T-helper 17 cell (primary cell): ENCODE results near the gene ADAMTS2. TPM values are rescaled to one million over a fixed set of nuclear protein-coding genes. Genes with fewer than 3 reads are reported as not detected.

Experiments
- ATAC-seq: fragments of 150-1000 bp; cut with Tn5 transposase; 2 replicates; pipeline ENCODE4 v1.10.0; 2021; ENCODE audit warnings: mild to moderate bottlenecking, moderate library complexity
- DNase-seq, 3 donors: peaks; one replicate each; pipeline versions ENCODE4 v3.0.0 to v3.0.0-alpha.2; 2020 to 2021
- H3K9me3 ChIP-seq: one replicate; pipeline ENCODE4 v1.7.0; 2013; ENCODE audit warnings: low read length, mild to moderate bottlenecking; ENCODE audit not compliant: control insufficient read depth, poor library complexity, severe bottlenecking
- H3K27ac Mint-ChIP-seq: one replicate; pipeline ENCODE4 v1.8.0; 2022; ENCODE audit warnings: mild to moderate bottlenecking, moderate library complexity, mixed read lengths
- H3K27me3 Mint-ChIP-seq: one replicate; pipeline ENCODE4 v1.8.0; 2022; ENCODE audit warnings: mixed read lengths
- H3K36me3 Mint-ChIP-seq: one replicate; pipeline ENCODE4 v1.8.0; 2022; ENCODE audit warnings: low read depth, mixed read lengths
- H3K4me1 Mint-ChIP-seq: one replicate; pipeline ENCODE4 v1.8.0; 2022; ENCODE audit warnings: mild to moderate bottlenecking, mixed read lengths
- H3K4me3 Mint-ChIP-seq: one replicate; pipeline ENCODE4 v1.8.0; 2022; ENCODE audit warnings: mild to moderate bottlenecking, moderate library complexity, mixed read lengths
- total RNA-seq, 4 donors: library from RNA in 2 of 4; stranded (reverse) in 2 of 4; gene quantifications; one replicate each; pipeline ENCODE4 v1.2.3 and lab custom pipeline; 2022 to 2026

ADAMTS2 gene
- total RNA-seq, 2 donors from 2014 or later: not detected

GRCh38 chr5:179312557-179313235 lies 32.6 kb downstream of the ADAMTS2 start:
- no peaks in the 10 kb centered on the region for H3K36me3 Mint-ChIP-seq
- H3K27ac Mint-ChIP-seq: no peak overlapping the region
- ATAC-seq (no peak), DNase-seq (no peak)
- H3K4me3 Mint-ChIP-seq: no peak overlapping the region
- H3K4me1 Mint-ChIP-seq: no peaks in the 10 kb centered on the region
- H3K9me3 ChIP-seq: no peaks in the 10 kb centered on the region
- peaks cover 14% of the 10 kb centered on the region for H3K27me3 Mint-ChIP-seq

GRCh38 chr5:179311581-179311980 lies 33.7 kb downstream of the ADAMTS2 start:
- ATAC-seq: no peak
- DNase-seq: no peak
- H3K9me3 ChIP-seq: no peaks in the 10 kb centered on the region
- no peaks in the 10 kb centered on the region for H3K36me3 Mint-ChIP-seq
- peaks cover 14% of the 10 kb centered on the region for H3K27me3 Mint-ChIP-seq
- no peaks in the 10 kb centered on the region for H3K4me1 Mint-ChIP-seq
- H3K4me3 Mint-ChIP-seq: no peak overlapping the region
- no peak overlapping the region for H3K27ac Mint-ChIP-seq

- no peak for ATAC-seq
- no peak for DNase-seq
- Mint-ChIP-seq H3K27ac (no peak overlapping the region), H3K27me3 (peaks cover 14% of the 10 kb centered on the region), H3K4me3 (no peak overlapping the region), H3K4me1 (no peaks in the 10 kb centered on the region), H3K36me3 (no peaks in the 10 kb centered on the region)
- no peaks in the 10 kb centered on the region for H3K9me3 ChIP-seq
Measured at GRCh38 chr5:179311091-179311470, 34.2 kb downstream of the ADAMTS2 start.

- Mint-ChIP-seq H3K27me3 (peaks cover 11% of the 10 kb centered on the region), H3K36me3 (no peaks in the 10 kb centered on the region), H3K4me3 (no peak overlapping the region), H3K27ac (no peak overlapping the region), H3K4me1 (no peaks in the 10 kb centered on the region)
- H3K9me3 ChIP-seq: no peaks in the 10 kb centered on the region
- DNase-seq (no peak), ATAC-seq (no peak)
Measured at GRCh38 chr5:179310439-179311090, 34.7 kb downstream of the ADAMTS2 start.

- DNase-seq (no peak), ATAC-seq (no peak)
- Mint-ChIP-seq H3K27me3 (peaks cover 9% of the 10 kb centered on the region), H3K4me3 (no peak overlapping the region), H3K4me1 (no peaks in the 10 kb centered on the region), H3K36me3 (no peaks in the 10 kb centered on the region), H3K27ac (no peak overlapping the region)
- H3K9me3 ChIP-seq: no peaks in the 10 kb centered on the region
Measured at GRCh38 chr5:179309751-179310320, 35.4 kb downstream of the ADAMTS2 start.

GRCh38 chr5:179309383-179309670 lies 35.9 kb downstream of the ADAMTS2 start:
- peaks cover 4% of the 10 kb centered on the region for H3K27me3 Mint-ChIP-seq
- no peaks in the 10 kb centered on the region for H3K9me3 ChIP-seq
- no peak overlapping the region for H3K4me3 Mint-ChIP-seq
- no peak overlapping the region for H3K27ac Mint-ChIP-seq
- no peak for DNase-seq
- no peaks in the 10 kb centered on the region for H3K4me1 Mint-ChIP-seq
- no peaks in the 10 kb centered on the region for H3K36me3 Mint-ChIP-seq
- ATAC-seq: no peak

- H3K4me3 Mint-ChIP-seq: no peak overlapping the region
- no peaks in the 10 kb centered on the region for H3K9me3 ChIP-seq
- peaks cover 4% of the 10 kb centered on the region for H3K27me3 Mint-ChIP-seq
- no peak overlapping the region for H3K27ac Mint-ChIP-seq
- no peaks in the 10 kb centered on the region for H3K36me3 Mint-ChIP-seq
- H3K4me1 Mint-ChIP-seq: no peaks in the 10 kb centered on the region
- DNase-seq: no peak
- no peak for ATAC-seq
Measured at GRCh38 chr5:179308563-179309382, 36.5 kb downstream of the ADAMTS2 start.

- Mint-ChIP-seq H3K36me3 (no peaks in the 10 kb centered on the region), H3K4me1 (no peaks in the 10 kb centered on the region), H3K27ac (no peak overlapping the region), H3K4me3 (no peak overlapping the region), H3K27me3 (peaks cover 4% of the 10 kb centered on the region)
- DNase-seq: no peak
- no peak for ATAC-seq
- no peaks in the 10 kb centered on the region for H3K9me3 ChIP-seq
Measured at GRCh38 chr5:179307931-179308471, 37.3 kb downstream of the ADAMTS2 start.

GRCh38 chr5:179307013-179307800 lies 38.1 kb downstream of the ADAMTS2 start:
- no peaks in the 10 kb centered on the region for H3K36me3 Mint-ChIP-seq
- DNase-seq (no peak), ATAC-seq (no peak)
- no peak overlapping the region for H3K4me3 Mint-ChIP-seq
- no peak overlapping the region for H3K27ac Mint-ChIP-seq
- H3K27me3 Mint-ChIP-seq: peaks cover 4% of the 10 kb centered on the region
- H3K4me1 Mint-ChIP-seq: no peaks in the 10 kb centered on the region
- H3K9me3 ChIP-seq: no peaks in the 10 kb centered on the region

- Mint-ChIP-seq H3K4me3 (no peak overlapping the region), H3K36me3 (no peaks in the 10 kb centered on the region), H3K27ac (no peak overlapping the region), H3K4me1 (no peaks in the 10 kb centered on the region), H3K27me3 (peaks cover 4% of the 10 kb centered on the region)
- ATAC-seq (no peak), DNase-seq (no peak)
- H3K9me3 ChIP-seq: no peaks in the 10 kb centered on the region
Measured at GRCh38 chr5:179306191-179307012, 38.9 kb downstream of the ADAMTS2 start.

- no peak overlapping the region for H3K4me3 Mint-ChIP-seq
- H3K36me3 Mint-ChIP-seq: no peaks in the 10 kb centered on the region
- no peaks in the 10 kb centered on the region for H3K4me1 Mint-ChIP-seq
- no peaks in the 10 kb centered on the region for H3K27me3 Mint-ChIP-seq
- DNase-seq (no peak), ATAC-seq (no peak)
- no peak overlapping the region for H3K27ac Mint-ChIP-seq
- no peaks in the 10 kb centered on the region for H3K9me3 ChIP-seq
Measured at GRCh38 chr5:179304871-179305270, 40.4 kb downstream of the ADAMTS2 start.

- Mint-ChIP-seq H3K27ac (no peak overlapping the region), H3K27me3 (no peaks in the 10 kb centered on the region), H3K4me3 (no peak overlapping the region), H3K36me3 (no peaks in the 10 kb centered on the region), H3K4me1 (no peaks in the 10 kb centered on the region)
- no peak for ATAC-seq
- DNase-seq: no peak
- no peaks in the 10 kb centered on the region for H3K9me3 ChIP-seq
Measured at GRCh38 chr5:179304466-179304865, 40.8 kb downstream of the ADAMTS2 start.
